ENCODE results near the gene PHKB.

The PHKB gene

DNA sequence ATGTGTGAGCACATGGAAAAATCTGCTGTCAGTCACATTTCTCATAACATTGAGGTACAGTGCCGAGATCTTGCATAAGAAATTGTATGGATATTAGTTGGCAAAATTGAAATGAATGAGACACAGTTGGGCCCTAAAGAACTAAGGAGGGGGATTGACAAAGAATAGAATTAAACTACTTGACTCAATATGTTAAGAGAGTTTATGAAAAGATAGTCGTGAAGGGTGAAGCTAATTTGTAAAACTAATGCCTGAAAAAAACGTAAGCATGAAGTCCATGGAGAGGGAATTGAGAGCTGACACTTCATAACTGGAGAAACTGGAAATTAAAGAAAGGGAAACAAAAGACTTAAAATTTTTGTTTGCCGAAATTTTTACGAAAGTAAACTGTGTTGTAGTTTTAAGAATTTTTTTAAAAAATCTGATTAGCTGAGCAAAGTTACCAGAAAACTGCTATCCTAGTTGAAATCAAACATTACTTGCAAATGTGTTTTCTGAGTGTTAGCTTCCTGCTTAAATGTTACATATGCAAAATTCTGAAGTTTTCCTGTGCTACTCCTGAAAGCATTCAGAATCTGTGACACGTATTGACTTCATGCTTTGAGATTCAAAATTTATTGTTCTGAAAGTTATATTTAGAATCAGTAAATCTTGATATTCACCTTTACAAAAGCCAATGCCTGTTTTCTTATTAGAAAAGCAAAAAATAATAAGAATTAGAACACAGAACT, 239.9 kb downstream of the PHKB start:
- no peaks in the 10 kb centered on the region for H3K4me1 ChIP-seq (ENCODE audit: control insufficient read depth, low read depth, low read length)

DNA sequence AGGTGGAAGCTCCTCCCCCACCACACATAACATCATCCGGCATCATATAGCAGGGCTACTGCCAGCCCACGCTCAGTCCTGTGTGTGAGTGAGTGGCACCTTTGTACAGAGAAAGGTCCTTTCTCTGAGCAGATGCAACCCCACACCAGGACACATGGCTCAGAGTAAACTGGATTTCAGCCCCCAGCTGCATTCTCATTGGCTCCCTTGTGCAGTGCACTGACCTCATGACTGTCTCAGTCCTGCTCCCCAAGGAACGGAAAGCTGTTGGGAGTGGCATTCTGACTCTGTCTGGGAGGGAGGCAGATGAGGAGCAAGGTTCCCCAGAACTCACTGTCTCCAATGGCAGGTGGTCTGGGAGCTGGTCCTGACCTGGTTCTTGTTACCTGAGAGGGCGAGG, 244.1 kb downstream of the PHKB start:
- Histone ChIP-seq H3K9ac (ENCODE audit: low read length) (no peak overlapping the region), H4K5ac (ENCODE audit: low read length) (no peak overlapping the region), H3K79me2 (ENCODE audit: control insufficient read depth, insufficient read depth, low read length) (no peaks in the 10 kb centered on the region), H2BK5ac (ENCODE audit: low read length) (no peak overlapping the region), H4K8ac (ENCODE audit: low read depth, low read length) (no peak overlapping the region), H3K4me2 (ENCODE audit: low read length) (no peak overlapping the region), H3K4me3 (ENCODE audit: low read length) (no peak overlapping the region), H3K56ac (ENCODE audit: low read length) (no peak overlapping the region), H3K23ac (ENCODE audit: low read length) (no peak overlapping the region), H3K79me1 (ENCODE audit: low read length) (no peaks in the 10 kb centered on the region), H2BK15ac (replicated peaks; ENCODE audit: low read depth) (no peak overlapping the region), H3K36me3 (ENCODE audit: control insufficient read depth, insufficient read depth, low read length) (no peaks in the 10 kb centered on the region), H3K4ac (ENCODE audit: low read depth, low read length) (no peak overlapping the region), H3K27ac (ENCODE audit: low read depth, low read length) (no peak overlapping the region), H2AK5ac (ENCODE audit: low read length) (no peak overlapping the region), H3K4me1 (ENCODE audit: control insufficient read depth, low read depth, low read length) (no peaks in the 10 kb centered on the region), H3K18ac (ENCODE audit: low read length) (no peak overlapping the region), H2BK120ac (ENCODE audit: low read depth, low read length) (no peak overlapping the region), H3K27me3 (ENCODE audit: insufficient read depth, low read length, poor library complexity) (no peaks in the 10 kb centered on the region)
- WGBS (ENCODE audit: extremely low coverage, insufficient coverage, low lambda C conversion rate): no CpG with 5 or more reads among the region's 4 CpGs
- no peak for DNase-seq

More for the DNA sequence above, 239.9 kb downstream of the PHKB start:
- Histone ChIP-seq H4K8ac (ENCODE audit: low read depth, low read length) (no peak overlapping the region), H2BK5ac (ENCODE audit: low read length) (no peak overlapping the region), H3K36me3 (ENCODE audit: control insufficient read depth, insufficient read depth, low read length) (no peaks in the 10 kb centered on the region), H2BK15ac (replicated peaks; ENCODE audit: low read depth) (no peak overlapping the region), H3K23ac (ENCODE audit: low read length) (no peak overlapping the region), H2AK5ac (ENCODE audit: low read length) (no peak overlapping the region), H3K27me3 (ENCODE audit: insufficient read depth, low read length, poor library complexity) (no peaks in the 10 kb centered on the region), H3K4ac (ENCODE audit: low read depth, low read length) (no peak overlapping the region), H3K4me2 (ENCODE audit: low read length) (no peak overlapping the region), H4K5ac (ENCODE audit: low read length) (no peak overlapping the region), H2BK120ac (ENCODE audit: low read depth, low read length) (no peak overlapping the region), H3K9ac (ENCODE audit: low read length) (no peak overlapping the region), H3K79me2 (ENCODE audit: control insufficient read depth, insufficient read depth, low read length) (no peaks in the 10 kb centered on the region), H3K18ac (ENCODE audit: low read length) (no peak overlapping the region), H3K56ac (ENCODE audit: low read length) (no peak overlapping the region), H3K27ac (ENCODE audit: low read depth, low read length) (no peak overlapping the region), H3K4me3 (ENCODE audit: low read length) (no peak overlapping the region), H3K79me1 (ENCODE audit: low read length) (no peaks in the 10 kb centered on the region)
- no CpG with 5 or more reads among the region's 6 CpGs for WGBS (ENCODE audit: extremely low coverage, insufficient coverage, low lambda C conversion rate)
- no peak for DNase-seq

- Histone ChIP-seq H3K23ac (ENCODE audit: low read length) (no peak overlapping the region), H3K9ac (ENCODE audit: low read length) (no peak overlapping the region), H3K4me1 (ENCODE audit: control insufficient read depth, low read depth, low read length) (peaks cover 2% of the 10 kb centered on the region), H3K36me3 (ENCODE audit: control insufficient read depth, insufficient read depth, low read length) (no peaks in the 10 kb centered on the region), H3K27ac (ENCODE audit: low read depth, low read length) (no peak overlapping the region), H2AK5ac (ENCODE audit: low read length) (no peak overlapping the region), H3K4ac (ENCODE audit: low read depth, low read length) (no peak overlapping the region), H2BK120ac (ENCODE audit: low read depth, low read length) (no peak overlapping the region), H3K79me1 (ENCODE audit: low read length) (no peaks in the 10 kb centered on the region), H3K18ac (ENCODE audit: low read length) (no peak overlapping the region), H3K4me3 (ENCODE audit: low read length) (no peak overlapping the region), H3K27me3 (ENCODE audit: insufficient read depth, low read length, poor library complexity) (no peaks in the 10 kb centered on the region), H2BK5ac (ENCODE audit: low read length) (no peak overlapping the region), H4K5ac (ENCODE audit: low read length) (no peak overlapping the region), H3K4me2 (ENCODE audit: low read length) (no peak overlapping the region), H4K8ac (ENCODE audit: low read depth, low read length) (no peak overlapping the region), H2BK15ac (replicated peaks; ENCODE audit: low read depth) (no peak overlapping the region), H3K56ac (ENCODE audit: low read length) (no peak overlapping the region), H3K79me2 (ENCODE audit: control insufficient read depth, insufficient read depth, low read length) (no peaks in the 10 kb centered on the region)
- DNase-seq: no peak
- no CpG with 5 or more reads among the region's 4 CpGs for WGBS (ENCODE audit: extremely low coverage, insufficient coverage, low lambda C conversion rate)
Measured at GRCh38 chr16:47711809-47712208, 250.7 kb downstream of the PHKB start.

DNA sequence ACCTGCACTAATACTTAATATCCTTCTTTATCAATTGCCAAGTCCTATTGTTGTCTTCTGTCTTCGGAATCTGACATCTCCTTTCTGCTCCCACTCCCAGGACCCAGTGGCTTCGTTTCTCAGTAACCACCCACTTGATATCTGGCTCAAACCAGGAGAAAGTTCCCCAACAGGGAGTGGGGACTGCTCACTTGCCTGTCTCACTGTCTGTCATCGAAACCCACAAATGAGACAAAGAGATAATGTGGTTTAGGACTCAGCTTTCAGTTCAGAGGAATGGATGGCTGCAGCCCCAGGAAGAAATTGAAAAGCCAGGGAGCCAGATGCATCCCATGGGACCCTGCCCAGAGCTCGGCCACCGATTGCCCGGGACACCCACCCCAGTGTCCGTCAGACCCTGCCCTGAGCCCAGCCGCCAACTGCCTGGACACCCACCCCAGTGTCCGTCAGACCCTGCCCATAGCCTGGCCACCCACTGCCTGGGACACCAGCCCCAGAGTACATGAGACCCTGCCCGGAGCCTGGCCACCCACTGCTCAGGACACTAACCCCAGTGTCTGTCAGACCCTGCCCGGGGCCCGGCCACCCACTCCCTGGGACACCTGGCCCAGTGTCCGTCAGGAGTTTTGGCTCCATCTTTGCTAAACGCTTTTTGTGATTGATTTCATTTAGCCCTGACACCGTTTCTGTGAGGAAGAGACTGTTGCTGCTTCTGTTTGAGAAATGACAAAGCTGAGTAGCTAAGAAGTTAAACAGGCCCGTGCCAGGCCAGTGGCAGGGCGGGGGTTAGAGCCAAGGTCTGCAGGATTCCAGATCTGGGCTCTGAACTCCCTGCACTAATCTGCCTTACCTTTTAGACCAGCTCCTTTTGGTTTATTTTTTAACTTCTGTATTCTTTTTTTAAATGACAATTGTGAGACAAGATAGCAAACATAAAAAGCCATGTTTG, 251.4 kb downstream of the PHKB start:
- Histone ChIP-seq H2BK5ac (ENCODE audit: low read length) (no peak overlapping the region), H3K4me3 (ENCODE audit: low read length) (no peak overlapping the region), H3K36me3 (ENCODE audit: control insufficient read depth, insufficient read depth, low read length) (no peaks in the 10 kb centered on the region), H2BK120ac (ENCODE audit: low read depth, low read length) (no peak overlapping the region), H3K79me2 (ENCODE audit: control insufficient read depth, insufficient read depth, low read length) (no peaks in the 10 kb centered on the region), H2AK5ac (ENCODE audit: low read length) (no peak overlapping the region), H4K5ac (ENCODE audit: low read length) (no peak overlapping the region), H3K79me1 (ENCODE audit: low read length) (no peaks in the 10 kb centered on the region), H3K27me3 (ENCODE audit: insufficient read depth, low read length, poor library complexity) (no peaks in the 10 kb centered on the region), H3K9ac (ENCODE audit: low read length) (no peak overlapping the region), H3K56ac (ENCODE audit: low read length) (no peak overlapping the region), H3K4ac (ENCODE audit: low read depth, low read length) (no peak overlapping the region), H2BK15ac (replicated peaks; ENCODE audit: low read depth) (no peak overlapping the region), H3K18ac (ENCODE audit: low read length) (peak overlapping the region; percentile 10), H3K4me2 (ENCODE audit: low read length) (no peak overlapping the region), H4K8ac (ENCODE audit: low read depth, low read length) (no peak overlapping the region), H3K4me1 (ENCODE audit: control insufficient read depth, low read depth, low read length) (peaks cover 4% of the 10 kb centered on the region), H3K27ac (ENCODE audit: low read depth, low read length) (no peak overlapping the region), H3K23ac (ENCODE audit: low read length) (no peak overlapping the region)
- no CpG with 5 or more reads among the region's 17 CpGs for WGBS (ENCODE audit: extremely low coverage, insufficient coverage, low lambda C conversion rate)
- DNase-seq: no peak

GRCh38 chr16:47713225-47713595, 252.1 kb downstream of the PHKB start:
- no peak for DNase-seq
- no CpG with 5 or more reads among the region's 6 CpGs for WGBS (ENCODE audit: extremely low coverage, insufficient coverage, low lambda C conversion rate)

More at GRCh38 chr16:47713225-47713595, 252.1 kb downstream of the PHKB start:
- Histone ChIP-seq H2AK5ac (ENCODE audit: low read length) (no peak overlapping the region), H3K27me3 (ENCODE audit: insufficient read depth, low read length, poor library complexity) (no peaks in the 10 kb centered on the region), H3K79me1 (ENCODE audit: low read length) (no peaks in the 10 kb centered on the region), H2BK5ac (ENCODE audit: low read length) (no peak overlapping the region), H3K36me3 (ENCODE audit: control insufficient read depth, insufficient read depth, low read length) (no peaks in the 10 kb centered on the region), H3K56ac (ENCODE audit: low read length) (peak overlapping the region; percentile 17), H4K8ac (ENCODE audit: low read depth, low read length) (no peak overlapping the region), H3K4me3 (ENCODE audit: low read length) (no peak overlapping the region), H3K9ac (ENCODE audit: low read length) (no peak overlapping the region), H2BK15ac (replicated peaks; ENCODE audit: low read depth) (no peak overlapping the region), H3K4me2 (ENCODE audit: low read length) (no peak overlapping the region), H4K5ac (ENCODE audit: low read length) (no peak overlapping the region), H3K18ac (ENCODE audit: low read length) (no peak overlapping the region), H3K4me1 (ENCODE audit: control insufficient read depth, low read depth, low read length) (peaks cover 4% of the 10 kb centered on the region), H2BK120ac (ENCODE audit: low read depth, low read length) (no peak overlapping the region), H3K4ac (ENCODE audit: low read depth, low read length) (no peak overlapping the region), H3K79me2 (ENCODE audit: control insufficient read depth, insufficient read depth, low read length) (no peaks in the 10 kb centered on the region), H3K23ac (ENCODE audit: low read length) (no peak overlapping the region), H3K27ac (ENCODE audit: low read depth, low read length) (no peak overlapping the region)

All from mesendoderm (in vitro differentiated cells).